ENCODE measurements around the gene BIN2.
"Not testable (repeated sequence)": the region's sequence is repeated elsewhere in the genome, so short reads cannot be mapped to it uniquely, and the experiment has no call there.

BIN2 gene

DNA sequence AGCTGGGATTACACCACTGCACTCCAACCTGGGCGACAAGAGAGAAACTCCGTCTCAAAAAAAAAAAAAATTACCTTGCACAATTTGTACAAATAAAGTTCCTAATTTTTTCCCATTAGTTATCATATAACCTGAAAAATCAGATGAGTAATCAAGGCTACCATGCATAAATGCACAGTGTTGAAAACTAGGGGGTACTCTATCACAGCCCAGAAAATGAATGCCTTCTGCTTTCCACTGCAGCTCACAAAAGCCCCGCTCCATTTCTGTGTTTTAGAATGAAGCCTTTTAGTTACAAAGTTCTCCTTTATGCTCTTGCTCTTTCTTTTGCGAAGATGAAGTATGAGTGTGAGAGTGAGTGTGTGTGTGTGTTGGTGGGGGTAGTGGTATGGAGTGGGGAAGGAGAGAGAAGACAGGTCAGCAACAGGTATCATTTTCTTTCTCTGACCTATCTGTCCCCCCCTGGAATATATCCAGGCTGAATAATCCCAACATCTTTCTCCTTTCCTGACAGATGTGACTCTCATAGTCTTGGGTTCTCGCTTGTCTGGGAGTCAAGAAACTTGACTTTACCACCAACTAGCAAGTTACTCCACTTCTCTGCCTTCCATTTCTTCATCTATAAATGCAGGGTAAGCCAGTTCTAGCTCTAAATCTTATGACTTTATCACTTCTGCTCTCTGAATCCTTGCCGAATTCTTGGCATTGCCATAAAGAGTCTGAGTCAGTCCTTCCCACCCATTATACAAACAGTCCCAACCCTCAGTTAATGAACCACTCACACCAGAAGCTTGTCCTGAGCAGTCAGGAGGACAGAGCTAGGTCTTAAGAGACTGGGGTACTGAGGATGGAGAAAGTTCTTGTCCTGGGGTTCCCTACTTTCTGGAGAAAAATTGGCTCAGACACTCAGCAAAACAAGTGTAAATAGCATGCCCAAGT lies 16.1 kb downstream of the BIN2 start:
- no peak for DNase-seq

DNA sequence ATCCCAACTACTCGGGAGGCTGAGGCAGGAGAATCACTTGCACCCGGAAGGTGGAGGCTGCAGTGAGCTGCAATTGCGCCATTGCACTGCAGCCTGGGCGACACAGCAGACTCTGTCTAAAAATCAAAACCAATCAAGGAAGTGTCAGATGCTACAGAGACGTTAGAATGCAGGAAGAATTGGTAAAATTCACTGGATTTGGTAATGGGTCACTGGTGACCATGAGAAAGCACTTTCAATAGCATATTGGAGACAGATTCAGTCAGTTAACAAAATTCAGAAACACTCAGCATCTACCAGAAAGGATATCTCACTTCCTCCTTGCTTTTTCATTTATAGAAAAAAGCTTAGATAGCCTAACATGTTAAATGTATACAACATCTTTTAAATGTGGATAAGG lies 17.5 kb downstream of the BIN2 start:
- DNase-seq = no peak

- not testable (repeated sequence) for DNase-seq
Measured at GRCh38 chr12:51300768-51301167, 23.2 kb downstream of the BIN2 start.

GRCh38 chr12:51295651-51296050 lies 28.3 kb downstream of the BIN2 start:
- DNase-seq = no peak

DNA sequence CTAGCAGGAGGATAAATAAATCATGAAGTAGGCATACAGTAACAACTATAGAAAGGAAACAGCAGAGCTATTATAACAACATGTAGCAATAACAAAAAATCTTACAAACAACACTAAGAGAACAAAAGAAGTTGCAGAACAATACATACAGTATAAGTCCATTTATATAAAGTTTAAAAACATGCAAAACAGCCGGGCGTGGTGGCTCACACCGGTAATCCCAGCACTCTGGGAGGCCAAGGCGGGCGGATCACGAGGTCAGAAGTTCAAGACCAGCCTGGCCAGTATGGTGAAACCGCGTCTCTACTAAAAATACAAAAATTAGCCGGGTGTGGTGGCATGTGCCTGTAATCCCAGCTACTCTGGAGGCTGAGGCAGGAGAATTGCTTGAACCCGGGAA lies 29.9 kb downstream of the BIN2 start:
- DNase-seq = not testable (repeated sequence)

GRCh38 chr12:51293696-51294095 lies 30.3 kb downstream of the BIN2 start:
- DNase-seq = no peak

GRCh38 chr12:51291603-51292513 lies 32.1 kb downstream of the BIN2 start:
- DNase-seq = not testable (repeated sequence)

- no peak for DNase-seq
Measured at GRCh38 chr12:51285843-51286242, 38.1 kb downstream of the BIN2 start.

- no peak for DNase-seq
Measured at GRCh38 chr12:51281202-51281924, 42.6 kb downstream of the BIN2 start.

GRCh38 chr12:51275088-51275487 lies 48.9 kb downstream of the BIN2 start:
- no peak for DNase-seq

- DNase-seq = not testable (repeated sequence)
Measured at GRCh38 chr12:51272810-51273209, 51.2 kb downstream of the BIN2 start.

DNA sequence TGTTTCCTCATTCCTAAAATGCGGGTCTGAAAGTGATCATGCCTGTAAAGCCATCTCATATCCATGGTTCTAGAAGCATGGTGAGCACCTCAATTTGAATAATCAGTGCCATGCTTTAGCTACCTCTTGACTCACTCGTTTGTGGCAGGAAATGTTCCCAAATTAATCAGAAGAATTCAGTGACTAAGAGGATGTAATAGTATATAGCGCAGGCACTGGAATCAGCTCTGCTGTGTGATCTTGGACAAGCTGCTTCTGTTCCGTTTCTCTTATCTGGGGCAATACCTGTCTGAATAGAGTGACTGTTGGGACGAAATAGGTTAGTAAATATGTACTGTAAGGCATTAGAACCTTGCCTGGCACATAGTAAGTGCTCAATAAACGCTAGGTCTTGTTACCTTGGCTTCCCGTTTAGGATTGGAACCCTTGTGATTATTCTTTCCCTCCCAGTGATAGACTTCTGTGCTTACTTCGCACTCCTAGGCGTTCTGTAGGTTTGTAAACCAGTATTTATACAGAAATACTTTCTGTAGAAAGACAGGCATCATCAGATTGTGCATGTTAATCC lies 52.9 kb downstream of the BIN2 start:
- no peak for DNase-seq

GRCh38 chr12:51270067-51270950 lies 53.7 kb downstream of the BIN2 start, which contains the start of gene SMAGP:
TSS of gene SMAGP (minus strand) at chr12:51270415. CDS start at chr12:51269278, 1,137 bp downstream.
- peak; percentile 28 to 36 for DNase-seq

DNA sequence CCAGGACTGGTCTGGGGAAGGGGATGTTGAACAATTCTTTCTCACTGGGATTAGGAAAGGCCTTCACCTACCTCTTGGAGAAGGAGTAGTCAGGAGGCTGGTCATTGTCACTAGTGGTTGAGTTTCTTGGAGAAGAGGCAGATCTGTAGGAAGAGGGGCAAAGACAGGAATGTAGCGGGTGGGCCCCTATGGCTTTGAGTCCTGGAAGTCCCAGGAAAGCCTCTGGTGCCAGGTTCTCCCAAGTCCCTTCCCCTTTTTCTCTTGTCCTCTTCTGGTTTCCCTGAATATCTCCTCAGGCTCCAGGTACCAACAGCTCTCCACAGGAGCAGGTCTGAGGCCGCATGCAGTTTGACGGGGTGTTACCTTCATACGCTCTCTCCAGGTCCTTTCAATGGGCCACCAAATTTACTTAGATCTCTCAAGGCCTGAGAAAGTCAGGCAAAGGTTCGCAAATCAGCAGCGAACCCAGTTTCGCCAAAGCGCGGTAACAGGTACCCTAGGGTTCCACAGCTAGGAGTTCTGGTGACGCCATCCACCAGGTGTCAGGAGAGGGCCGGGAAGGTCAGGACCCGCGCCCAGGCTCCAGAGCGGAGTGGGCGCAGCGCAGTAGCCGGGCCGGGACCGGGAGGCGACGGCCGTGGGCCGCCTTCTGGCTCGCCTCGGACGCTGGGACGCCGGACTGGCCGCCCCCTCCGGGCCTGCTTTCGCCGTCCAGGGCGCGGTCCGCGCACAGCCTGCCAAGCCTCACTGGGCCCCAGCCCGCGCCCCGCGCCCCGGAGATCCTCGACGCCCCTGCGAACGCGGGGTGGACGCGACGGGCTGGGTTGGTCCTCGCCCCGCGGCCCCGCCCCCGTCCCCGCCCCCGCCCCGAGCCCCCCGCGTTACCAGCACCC lies 54.6 kb downstream of the BIN2 start:
- DNase-seq = peak; percentile 58 to 63

DNA sequence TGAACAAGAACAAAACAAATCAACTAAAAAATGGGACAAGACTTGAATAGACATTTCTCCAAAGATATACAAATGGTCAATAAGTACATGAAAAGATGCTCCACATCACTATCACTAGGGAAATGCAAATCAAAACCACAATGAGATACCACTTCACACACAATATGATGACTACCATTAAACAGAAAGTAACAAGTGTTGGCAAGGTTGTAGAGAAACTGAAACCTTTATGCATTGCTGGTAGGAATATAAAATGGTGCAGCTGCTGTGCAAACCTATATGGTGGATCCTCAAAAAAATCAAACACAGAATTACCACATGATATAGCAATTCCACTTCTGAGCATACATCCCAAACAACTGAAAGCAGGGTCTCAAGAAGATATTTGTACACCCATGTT lies 59.0 kb downstream of the BIN2 start:
- DNase-seq = no peak

DNA sequence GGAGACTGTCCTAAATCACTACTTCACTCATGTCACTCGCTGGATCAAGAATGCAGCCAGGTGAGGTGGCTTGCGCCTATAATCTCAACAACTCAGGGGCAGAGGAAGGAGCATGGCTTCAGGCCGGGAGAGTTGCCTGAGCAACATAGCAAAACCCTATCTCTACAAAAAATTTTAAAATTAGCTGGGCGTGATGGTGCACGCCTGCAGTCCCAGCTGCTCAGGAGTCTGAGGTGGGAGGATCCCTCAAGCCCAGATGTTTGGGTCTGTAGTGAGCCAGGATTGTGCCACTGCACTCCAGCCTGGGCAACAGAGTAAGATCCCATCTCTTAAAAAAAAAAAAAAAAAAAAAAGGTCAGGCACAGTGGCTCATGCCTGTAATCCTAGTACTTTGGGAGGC lies 59.7 kb downstream of the BIN2 start:
- no peak for DNase-seq

GRCh38 chr12:51263341-51263740 lies 60.6 kb downstream of the BIN2 start:
- DNase-seq = no peak

DNA sequence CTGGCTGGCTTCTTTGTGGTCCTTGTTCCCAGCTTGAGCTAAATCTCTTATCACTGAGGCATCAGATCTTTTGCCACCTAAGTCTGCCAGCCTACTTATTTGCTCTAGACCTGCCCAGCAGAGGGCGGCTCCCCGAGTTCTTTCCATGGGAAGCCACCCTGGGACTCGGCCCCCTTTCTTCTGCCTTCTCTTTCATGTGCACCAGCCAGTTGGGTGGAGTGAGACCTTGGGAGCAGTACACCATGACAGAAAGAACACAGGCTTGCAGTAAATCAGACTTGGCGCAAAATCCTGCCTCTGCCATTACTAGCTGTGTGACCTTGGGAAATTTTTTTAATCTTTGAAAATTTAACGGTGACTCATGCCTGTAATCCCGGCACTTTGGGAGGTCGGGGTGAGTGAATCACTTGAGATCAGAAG lies 61.2 kb downstream of the BIN2 start:
- DNase-seq = peak; percentile 17 to 25

- DNase-seq = not testable (repeated sequence)
Measured at GRCh38 chr12:51259600-51259999, 64.4 kb downstream of the BIN2 start.

- DNase-seq = no peak
Measured at GRCh38 chr12:51254536-51254935, 69.4 kb downstream of the BIN2 start.
